IMR-90 (cell line): ENCODE measurements around the gene HECTD1.

ENCODE experiments used
- BHLHE40 ChIP-seq: fragments of 150-350 bp; IDR thresholded peaks from 2 replicates; pipeline ENCODE4 v1.6.1; 2016; ENCODE audit warnings: mild to moderate bottlenecking, low read depth, low read length
- CEBPB ChIP-seq: IDR thresholded peaks from 2 replicates; pipeline ENCODE4 v1.6.1; 2012; ENCODE audit warnings: low read depth, low read length, improper control_type of control experiment
- CTCF ChIP-seq: conservative IDR thresholded peaks from 2 replicates; pipeline ENCODE4 v1.5.1; 2012; ENCODE audit warnings: mild to moderate bottlenecking, low read depth, low read length, improper control_type of control experiment
- FOS ChIP-seq: fragments of 150-350 bp; IDR thresholded peaks from 2 replicates; pipeline ENCODE4 v1.6.1; 2016; ENCODE audit warnings: low read depth, low read length
- MAZ ChIP-seq: IDR thresholded peaks from 2 replicates; pipeline ENCODE4 v1.6.1; 2012; ENCODE audit warnings: low read depth, mild to moderate bottlenecking, low read length, improper control_type of control experiment, moderate library complexity, borderline replicate concordance
- NFE2L2 ChIP-seq: fragments of 150-350 bp; IDR thresholded peaks from 2 replicates; pipeline ENCODE4 v1.6.1; 2016; ENCODE audit warnings: low read depth, mild to moderate bottlenecking, low read length
- POLR2A ChIP-seq: IDR thresholded peaks from 2 replicates; pipeline ENCODE4 v1.6.1; 2012; ENCODE audit warnings: mild to moderate bottlenecking, low read depth, low read length
- RAD21 ChIP-seq: IDR thresholded peaks from 2 replicates; pipeline ENCODE4 v1.6.1; 2012; ENCODE audit warnings: low read length, improper control_type of control experiment
- RFX5 ChIP-seq: IDR thresholded peaks from 2 replicates; pipeline ENCODE4 v1.8.0; 2012; ENCODE audit warnings: low read depth, mild to moderate bottlenecking, low read length, moderate library complexity
- SMC3 ChIP-seq: fragments of 150-350 bp; IDR thresholded peaks from 2 replicates; pipeline ENCODE4 v1.6.1; 2016; ENCODE audit warnings: low read depth, mild to moderate bottlenecking, antibody characterized with exemption, low read length, moderate library complexity
- TF ChIP-seq, protein P1 (sequence below): fragments of 150-350 bp; IDR thresholded peaks from 2 replicates; pipeline ENCODE4 v1.6.1; 2017; ENCODE audit warnings: mild to moderate bottlenecking, antibody characterized with exemption, low read length, low read depth
- TF ChIP-seq, protein P2 (sequence below): fragments of 150-350 bp; IDR thresholded peaks from 2 replicates; pipeline ENCODE4 v1.6.1; 2016; ENCODE audit warnings: low read depth, mild to moderate bottlenecking, low read length, moderate library complexity, borderline replicate concordance

GRCh38 chr14:31078766-31079165 is 128.8 kb downstream of the HECTD1 start:
- TF ChIP-seq POLR2A = no peak
- no peak for TF ChIP-seq RAD21
- no peak for TF ChIP-seq NFE2L2
- TF ChIP-seq FOS = no peak
- TF ChIP-seq CTCF = no peak
- TF ChIP-seq, protein P1, sequence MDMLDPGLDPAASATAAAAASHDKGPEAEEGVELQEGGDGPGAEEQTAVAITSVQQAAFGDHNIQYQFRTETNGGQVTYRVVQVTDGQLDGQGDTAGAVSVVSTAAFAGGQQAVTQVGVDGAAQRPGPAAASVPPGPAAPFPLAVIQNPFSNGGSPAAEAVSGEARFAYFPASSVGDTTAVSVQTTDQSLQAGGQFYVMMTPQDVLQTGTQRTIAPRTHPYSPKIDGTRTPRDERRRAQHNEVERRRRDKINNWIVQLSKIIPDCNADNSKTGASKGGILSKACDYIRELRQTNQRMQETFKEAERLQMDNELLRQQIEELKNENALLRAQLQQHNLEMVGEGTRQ = no peak
- no peak for TF ChIP-seq SMC3
- TF ChIP-seq BHLHE40 = no peak
- TF ChIP-seq, protein P2, sequence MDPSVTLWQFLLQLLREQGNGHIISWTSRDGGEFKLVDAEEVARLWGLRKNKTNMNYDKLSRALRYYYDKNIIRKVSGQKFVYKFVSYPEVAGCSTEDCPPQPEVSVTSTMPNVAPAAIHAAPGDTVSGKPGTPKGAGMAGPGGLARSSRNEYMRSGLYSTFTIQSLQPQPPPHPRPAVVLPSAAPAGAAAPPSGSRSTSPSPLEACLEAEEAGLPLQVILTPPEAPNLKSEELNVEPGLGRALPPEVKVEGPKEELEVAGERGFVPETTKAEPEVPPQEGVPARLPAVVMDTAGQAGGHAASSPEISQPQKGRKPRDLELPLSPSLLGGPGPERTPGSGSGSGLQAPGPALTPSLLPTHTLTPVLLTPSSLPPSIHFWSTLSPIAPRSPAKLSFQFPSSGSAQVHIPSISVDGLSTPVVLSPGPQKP = no peak
- TF ChIP-seq CEBPB = no peak
- no peak for TF ChIP-seq RFX5
- no peak for TF ChIP-seq MAZ
